ENCODE results near the gene CCNB2.

DNA sequence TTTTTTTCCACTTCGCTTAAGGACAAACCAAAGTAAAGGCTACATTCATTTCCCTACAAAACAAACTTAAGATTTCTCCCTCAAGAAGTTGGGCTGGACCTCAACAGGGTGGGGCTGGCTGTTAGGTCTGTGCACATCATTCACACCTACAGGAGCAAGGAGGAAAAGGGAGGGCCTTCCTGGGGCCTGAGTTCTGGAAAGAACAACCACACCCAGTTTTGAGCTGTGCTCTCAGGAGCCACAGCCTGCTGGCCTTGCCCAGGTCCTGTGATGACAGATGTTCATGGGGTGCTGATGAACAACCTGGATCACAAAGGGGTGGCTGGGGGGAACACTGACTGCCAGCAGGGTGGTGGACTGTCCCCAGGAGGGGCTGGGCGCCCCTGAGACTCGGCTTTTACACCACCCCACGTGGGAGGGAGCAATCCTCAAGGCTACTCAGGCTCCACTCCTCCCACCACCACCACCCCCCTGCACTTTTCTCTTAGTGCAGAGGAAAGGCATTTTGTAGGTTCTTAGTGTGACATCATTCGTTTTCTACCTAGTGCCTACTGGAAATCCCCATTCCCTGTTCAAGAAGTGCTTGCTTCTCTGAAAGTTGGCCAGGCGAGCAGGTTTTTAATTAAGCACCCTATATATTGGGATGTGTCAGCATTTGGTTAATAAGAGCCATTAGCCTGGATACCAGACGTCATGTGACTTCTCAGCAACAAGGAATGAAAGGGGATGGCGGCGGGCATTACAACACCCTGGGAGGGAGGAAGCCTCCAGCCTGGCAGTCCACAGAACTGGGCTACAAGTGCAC lies 35.7 kb downstream of the CCNB2 start:
- no peak for TF ChIP-seq POLR2A (conservative IDR thresholded peaks at IDR 0.05)
- TF ChIP-seq, protein P1, sequence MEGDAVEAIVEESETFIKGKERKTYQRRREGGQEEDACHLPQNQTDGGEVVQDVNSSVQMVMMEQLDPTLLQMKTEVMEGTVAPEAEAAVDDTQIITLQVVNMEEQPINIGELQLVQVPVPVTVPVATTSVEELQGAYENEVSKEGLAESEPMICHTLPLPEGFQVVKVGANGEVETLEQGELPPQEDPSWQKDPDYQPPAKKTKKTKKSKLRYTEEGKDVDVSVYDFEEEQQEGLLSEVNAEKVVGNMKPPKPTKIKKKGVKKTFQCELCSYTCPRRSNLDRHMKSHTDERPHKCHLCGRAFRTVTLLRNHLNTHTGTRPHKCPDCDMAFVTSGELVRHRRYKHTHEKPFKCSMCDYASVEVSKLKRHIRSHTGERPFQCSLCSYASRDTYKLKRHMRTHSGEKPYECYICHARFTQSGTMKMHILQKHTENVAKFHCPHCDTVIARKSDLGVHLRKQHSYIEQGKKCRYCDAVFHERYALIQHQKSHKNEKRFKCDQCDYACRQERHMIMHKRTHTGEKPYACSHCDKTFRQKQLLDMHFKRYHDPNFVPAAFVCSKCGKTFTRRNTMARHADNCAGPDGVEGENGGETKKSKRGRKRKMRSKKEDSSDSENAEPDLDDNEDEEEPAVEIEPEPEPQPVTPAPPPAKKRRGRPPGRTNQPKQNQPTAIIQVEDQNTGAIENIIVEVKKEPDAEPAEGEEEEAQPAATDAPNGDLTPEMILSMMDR (IDR thresholded peaks at IDR 0.05 in 2 of 3, conservative IDR thresholded peaks at IDR 0.05 in 1 of 3; ENCODE audit: insufficient read depth in 2 of 3, low read depth in 1 of 3, low read length in 3 of 3), result no peak
